Stimulated activated CD8-positive, alpha-beta memory T cell treated with anti-CD3 and anti-CD28 coated beads, Interleukin-15, amount 100 ng/mL, for 4 hours (primary cell): ENCODE data around the gene SCYGR2.
"Not testable (repeated sequence)": the region's sequence is repeated elsewhere in the genome, so short reads cannot be mapped to it uniquely, and the experiment has no call there.

Experiments
- DNase-seq, 2 donors: peaks; one replicate each; pipeline ENCODE4 v3.0.0-alpha.2; 2020; ENCODE audit warnings: low read depth in 2 of 2

SCYGR2 gene

GRCh38 chr2:227598835-227599503 is at the start of gene SCYGR2:
TSS of gene SCYGR2 (plus strand) at chr2:227598893. CDS start at chr2:227598893, 0 bp downstream.
- not testable (repeated sequence) for DNase-seq

- DNase-seq: no peak
These were observed 46.9 kb upstream of the SCYGR2 start for GRCh38 chr2:227551836-227552235.

GRCh38 chr2:227562581-227562980 is 36.1 kb upstream of the SCYGR2 start:
- DNase-seq: no peak

GRCh38 chr2:227565080-227565479 is 33.6 kb upstream of the SCYGR2 start:
- no peak for DNase-seq

- DNase-seq: no peak
These were observed 32.7 kb upstream of the SCYGR2 start for GRCh38 chr2:227566012-227566411.

- DNase-seq: no peak
These were observed 29.9 kb upstream of the SCYGR2 start for GRCh38 chr2:227568852-227569169.

- DNase-seq: no peak
These were observed 28.1 kb upstream of the SCYGR2 start for GRCh38 chr2:227570615-227571014.

GRCh38 chr2:227576110-227576509 is 22.6 kb upstream of the SCYGR2 start:
- no peak for DNase-seq

- DNase-seq: no peak
These were observed 21.9 kb upstream of the SCYGR2 start for GRCh38 chr2:227576812-227577211.

- DNase-seq: no peak
These were observed 21.1 kb upstream of the SCYGR2 start for GRCh38 chr2:227577555-227577954.

- no peak for DNase-seq
These were observed 20.1 kb upstream of the SCYGR2 start for GRCh38 chr2:227578642-227579041.

GRCh38 chr2:227579791-227580190 is 18.9 kb upstream of the SCYGR2 start:
- no peak for DNase-seq

- no peak for DNase-seq
These were observed 16.3 kb upstream of the SCYGR2 start for GRCh38 chr2:227582369-227582768.

GRCh38 chr2:227592694-227593387 is 5.9 kb upstream of the SCYGR2 start:
- DNase-seq: no peak

GRCh38 chr2:227595797-227596196 is 2.9 kb upstream of the SCYGR2 start:
- DNase-seq: no peak

GRCh38 chr2:227597036-227597435 is 1.7 kb upstream of the SCYGR2 start:
- no peak for DNase-seq

- no peak for DNase-seq
These were observed 695 bp upstream of the SCYGR2 start for GRCh38 chr2:227597998-227598397.

GRCh38 chr2:227602358-227602757 is 3.7 kb downstream of the SCYGR2 start:
- DNase-seq: no peak

GRCh38 chr2:227606476-227606875 is 7.8 kb downstream of the SCYGR2 start:
- no peak for DNase-seq

- no peak for DNase-seq
These were observed 9.2 kb downstream of the SCYGR2 start for GRCh38 chr2:227607941-227608340.

- DNase-seq: no peak
These were observed 10.1 kb downstream of the SCYGR2 start for GRCh38 chr2:227608561-227609338.

GRCh38 chr2:227610123-227610522 is 11.4 kb downstream of the SCYGR2 start:
- no peak for DNase-seq
